Fibroblast of the aortic adventitia (primary cell): Measurements from ENCODE around the gene UBAC2. TPM values are rescaled to one million over a fixed set of nuclear protein-coding genes. Genes with fewer than 3 reads are reported as not detected.

ENCODE experiments used
- DNase-seq: peaks from one replicate; pipeline ENCODE4 v3.0.0-alpha.2; 2010; ENCODE audit warnings: low read depth
- H3K4me3 ChIP-seq: 2 replicates; pipeline ENCODE4 v1.5.1; 2011; ENCODE audit warnings: low read depth, mild to moderate bottlenecking, control low read depth, low read length, moderate library complexity
- CTCF ChIP-seq: IDR thresholded peaks from 2 replicates; pipeline ENCODE4 v1.5.1; 2011; ENCODE audit warnings: mild to moderate bottlenecking, low read length, control low read depth, inconsistent platforms; ENCODE audit not compliant: insufficient read depth
- total RNA-seq: library from RNA; depleted of rRNA; stranded (reverse); fragments of >200 nt; gene quantifications from 2 replicates; pipeline ENCODE4 v1.2.3, GENCODE V29; 2012; ENCODE audit warnings: low replicate concordance

UBAC2 gene
- total RNA-seq, 1 donor: 33.8 TPM

- TF ChIP-seq CTCF: no peak
- no peak for DNase-seq
These were observed 153.8 kb downstream of the UBAC2 start for GRCh38 chr13:99354371-99354951.

GRCh38 chr13:99355267-99356011 lies 154.8 kb downstream of the UBAC2 start:
- no peak overlapping the region for H3K4me3 ChIP-seq
- no peak for DNase-seq
- no peak for TF ChIP-seq CTCF

More at GRCh38 chr13:99354371-99354951, 153.8 kb downstream of the UBAC2 start:
- no peak overlapping the region for H3K4me3 ChIP-seq

GRCh38 chr13:99356012-99356261 lies 155.3 kb downstream of the UBAC2 start:
- no peak for TF ChIP-seq CTCF
- DNase-seq: no peak
- peak overlapping the region; percentile 32 for H3K4me3 ChIP-seq

- H3K4me3 ChIP-seq: peak overlapping the region; percentile 32
- TF ChIP-seq CTCF: no peak
- peak; percentile 72 for DNase-seq
These were observed 155.8 kb downstream of the UBAC2 start for GRCh38 chr13:99356262-99357091.

- DNase-seq: peak; percentile 81
- no peak overlapping the region for H3K4me3 ChIP-seq
- TF ChIP-seq CTCF: no peak
These were observed 156.5 kb downstream of the UBAC2 start for GRCh38 chr13:99357131-99357596.

- no peak for TF ChIP-seq CTCF
- no peak overlapping the region for H3K4me3 ChIP-seq
- DNase-seq: no peak
These were observed 157.3 kb downstream of the UBAC2 start for GRCh38 chr13:99357941-99358340.
